Astrocyte of the cerebellum (primary cell): Measurements from ENCODE around the gene IGSF9.

Experiments
- DNase-seq: peaks from one replicate; pipeline ENCODE4 v3.0.0-alpha.2; 2011; ENCODE audit warnings: low read depth
- H3K4me3 ChIP-seq: 2 replicates; pipeline ENCODE4 v1.5.1; 2011; ENCODE audit warnings: mild to moderate bottlenecking, low read depth, low read length, moderate library complexity
- CTCF ChIP-seq: IDR thresholded peaks from 2 replicates; pipeline ENCODE4 v1.5.1; 2012; ENCODE audit warnings: low read length, low read depth, moderate library complexity, mild to moderate bottlenecking; ENCODE audit errors: missing control alignments
- in situ Hi-C: cut with HindIII; loops from 2 replicates; pipeline ENCODE4 v1.10.0; 2017; ENCODE audit warnings: low sequenced_read_pairs

Gene IGSF9

GRCh38 chr1:159943908-159944622 lies 1.3 kb downstream of the IGSF9 start:
- H3K4me3 ChIP-seq = no peak overlapping the region
- in situ Hi-C loops = no loop called here
- no peak for TF ChIP-seq CTCF
- DNase-seq = no peak

DNA sequence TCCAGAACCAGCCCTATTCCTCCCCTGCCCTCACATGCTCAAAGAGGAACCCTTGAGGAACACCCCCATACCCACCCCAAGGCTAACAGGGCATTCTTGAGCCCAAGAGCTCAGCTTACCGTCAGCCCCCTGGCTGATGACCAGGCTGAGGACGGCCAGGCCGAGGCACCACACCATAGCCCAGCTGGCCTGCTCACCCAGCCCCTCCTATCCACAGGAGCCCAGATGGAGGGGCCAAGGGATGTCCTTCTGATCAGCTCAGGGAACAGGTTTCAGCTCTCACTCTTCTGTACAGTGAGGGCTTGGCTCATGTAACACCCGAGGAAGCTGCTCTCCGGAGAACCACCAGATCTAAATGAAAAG lies 2.2 kb downstream of the IGSF9 start:
- DNase-seq = no peak
- in situ Hi-C loops = no loop called here
- TF ChIP-seq CTCF = no peak
- H3K4me3 ChIP-seq = no peak overlapping the region

- in situ Hi-C loops = no loop called here
- no peak for DNase-seq
- H3K4me3 ChIP-seq = no peak overlapping the region
- no peak for TF ChIP-seq CTCF
These were observed 2.7 kb downstream of the IGSF9 start for GRCh38 chr1:159942632-159943277.

GRCh38 chr1:159941591-159942560 lies 3.5 kb downstream of the IGSF9 start:
- no peak overlapping the region for H3K4me3 ChIP-seq

DNA sequence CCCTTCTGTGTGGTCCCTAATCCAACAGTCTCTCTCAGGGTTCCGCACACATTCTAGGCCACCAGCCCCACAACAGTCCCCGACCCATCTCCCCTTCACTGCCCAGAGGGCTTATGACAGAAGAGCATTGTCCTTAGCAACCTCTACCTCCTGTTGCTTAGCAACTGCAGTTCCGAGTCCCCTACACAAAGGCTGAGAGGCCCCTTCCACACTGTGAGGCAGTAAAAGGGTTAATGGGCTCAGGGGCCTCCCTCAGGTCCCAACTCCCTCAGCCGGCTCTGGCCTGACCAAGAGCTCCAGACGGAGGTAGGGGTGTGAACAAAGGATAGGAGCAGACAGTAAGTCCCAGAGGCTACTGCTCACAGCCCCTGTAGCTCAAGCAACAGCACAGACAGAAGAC lies 4.3 kb downstream of the IGSF9 start:
- in situ Hi-C loops = no loop called here

More at GRCh38 chr1:159941591-159942560, 3.5 kb downstream of the IGSF9 start:
- no peak for DNase-seq
- in situ Hi-C loops = no loop called here
- no peak for TF ChIP-seq CTCF

More for the DNA sequence above, 4.3 kb downstream of the IGSF9 start:
- DNase-seq = no peak
- H3K4me3 ChIP-seq = no peak overlapping the region
- TF ChIP-seq CTCF = no peak
